OCI-LY7 (cell line): Measurements from ENCODE around the gene NQO2.

Source experiments
- EZH2phosphoT487 ChIP-seq: fragments of 200-600 bp; sonication (generic); IDR thresholded peaks from 2 replicates; pipeline ENCODE4 v1.6.1; 2018; ENCODE audit warnings: low read depth, borderline replicate concordance, mild to moderate bottlenecking, mixed run types, antibody characterized with exemption, low read length, moderate library complexity, mixed read lengths
- TF ChIP-seq, protein P1 (sequence below): fragments of 200-600 bp; sonication (generic); conservative IDR thresholded peaks from 2 replicates; pipeline ENCODE4 v1.5.1; 2014; ENCODE audit warnings: mild to moderate bottlenecking, antibody characterized with exemption, low read length, moderate library complexity, mixed read lengths

DNA sequence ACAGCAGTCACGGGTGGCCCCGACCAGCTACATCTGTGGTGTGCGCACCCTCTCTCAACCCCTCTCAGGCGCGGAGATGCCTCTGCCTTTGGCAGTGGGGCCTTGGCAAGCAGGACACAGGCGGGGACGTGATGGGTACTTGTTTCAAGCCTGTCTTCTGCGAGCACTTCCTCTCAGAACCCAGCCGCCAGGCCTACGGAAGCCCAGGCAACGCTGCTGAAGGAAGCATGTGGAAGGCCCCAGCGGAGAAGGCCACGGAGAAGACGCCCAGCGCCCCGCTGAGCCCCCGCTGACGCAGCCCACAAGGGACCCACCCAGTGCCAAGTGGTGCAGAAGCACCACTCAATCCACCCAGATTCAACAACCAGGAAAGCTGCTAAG lies 41.4 kb upstream of the NQO2 start:
- TF ChIP-seq, protein P1, sequence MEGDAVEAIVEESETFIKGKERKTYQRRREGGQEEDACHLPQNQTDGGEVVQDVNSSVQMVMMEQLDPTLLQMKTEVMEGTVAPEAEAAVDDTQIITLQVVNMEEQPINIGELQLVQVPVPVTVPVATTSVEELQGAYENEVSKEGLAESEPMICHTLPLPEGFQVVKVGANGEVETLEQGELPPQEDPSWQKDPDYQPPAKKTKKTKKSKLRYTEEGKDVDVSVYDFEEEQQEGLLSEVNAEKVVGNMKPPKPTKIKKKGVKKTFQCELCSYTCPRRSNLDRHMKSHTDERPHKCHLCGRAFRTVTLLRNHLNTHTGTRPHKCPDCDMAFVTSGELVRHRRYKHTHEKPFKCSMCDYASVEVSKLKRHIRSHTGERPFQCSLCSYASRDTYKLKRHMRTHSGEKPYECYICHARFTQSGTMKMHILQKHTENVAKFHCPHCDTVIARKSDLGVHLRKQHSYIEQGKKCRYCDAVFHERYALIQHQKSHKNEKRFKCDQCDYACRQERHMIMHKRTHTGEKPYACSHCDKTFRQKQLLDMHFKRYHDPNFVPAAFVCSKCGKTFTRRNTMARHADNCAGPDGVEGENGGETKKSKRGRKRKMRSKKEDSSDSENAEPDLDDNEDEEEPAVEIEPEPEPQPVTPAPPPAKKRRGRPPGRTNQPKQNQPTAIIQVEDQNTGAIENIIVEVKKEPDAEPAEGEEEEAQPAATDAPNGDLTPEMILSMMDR = no peak
- TF ChIP-seq EZH2phosphoT487 = no peak
